ENCODE data around the gene SLC10A7. TPM values are rescaled to one million over a fixed set of nuclear protein-coding genes. Genes with fewer than 3 reads are reported as not detected.

Gene SLC10A7
- total and polyA plus RNA-seq, 10 of the 15 experiments (the other 5 are each of a cell fraction or from before 2014, with no cell fraction given): 4.6 to 23.7 (median 15.6) TPM

GRCh38 chr4:146435962-146436361 lies 85.8 kb downstream of the SLC10A7 start:
- CTCF ChIA-PET: no interaction called here
- FAIRE-seq: no peak

DNA sequence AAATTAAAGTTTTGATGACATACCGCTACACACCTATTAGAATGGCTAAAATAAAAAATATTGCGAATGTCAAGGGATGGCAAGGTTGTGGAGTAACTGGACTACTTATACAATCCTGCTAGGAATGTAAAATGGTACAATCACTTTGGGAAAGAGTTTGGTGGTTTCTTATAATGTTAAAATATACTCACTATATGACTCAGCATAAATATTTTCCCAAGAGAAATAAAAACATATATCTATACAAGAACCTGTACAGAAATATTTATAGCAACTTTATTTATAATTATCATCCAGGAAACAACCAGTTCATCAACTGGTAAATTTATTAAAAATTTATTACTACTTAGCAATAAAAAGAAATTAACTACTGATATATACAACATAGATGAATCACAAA lies 89.7 kb downstream of the SLC10A7 start:
- ChIA-PET RAD21 (ENCODE audit: unreplicated experiment) (no interaction called here), POLR2A (no interaction called here), CTCF (interaction anchor here (1.6 kb wide), 1 partner anchor 14 kb away, joined by 4 read pairs; no protein-coding TSS in a partner anchor), SMC1A (ENCODE audit: uncharacterized antibody, unreplicated experiment) (no interaction called here)
- Histone ChIP-seq H3K27me3 (replicated peaks in 1 of 2; ENCODE audit: control insufficient read depth in 2 of 2, insufficient read depth in 2 of 2, low read length in 1 of 2) (no peaks in the 10 kb centered on the region), H3K27ac (ENCODE audit: control insufficient read depth, insufficient read depth) (no peak overlapping the region), H3K9me3 (replicated peaks; ENCODE audit: control insufficient read depth, insufficient read depth, low read length) (no peaks in the 10 kb centered on the region), H3K4me3 (no peak overlapping the region), H4K20me1 (ENCODE audit: control insufficient read depth, insufficient read depth) (no peaks in the 10 kb centered on the region), H3K9ac (ENCODE audit: control insufficient read depth, insufficient read depth, low read length) (no peak overlapping the region), H2AFZ (ENCODE audit: control insufficient read depth, low read depth, low read length) (no peak overlapping the region), H3K4me2 (ENCODE audit: control insufficient read depth, insufficient read depth) (no peak overlapping the region), H3K79me2 (ENCODE audit: control insufficient read depth, insufficient read depth, low read length) (no peaks in the 10 kb centered on the region), H3K36me3 (ENCODE audit: control insufficient read depth in 2 of 2, insufficient read depth in 2 of 2, low read length in 1 of 2) (no peaks in the 10 kb centered on the region), H3K4me1 (ENCODE audit: control insufficient read depth, insufficient read depth, low read length) (no peaks in the 10 kb centered on the region)
- TF ChIP-seq MEF2A (IDR thresholded peaks at IDR 0.05; ENCODE audit: insufficient read depth, low read depth, low read length) (no peak), SMC3 (IDR thresholded peaks at IDR 0.05; ENCODE audit: borderline replicate concordance, low read length) (no peak), PML (IDR thresholded peaks at IDR 0.05; ENCODE audit: low read length) (no peak), FOS (IDR thresholded peaks at IDR 0.05; ENCODE audit: borderline replicate concordance, extremely low read depth, insufficient read length) (no peak), MTA3 (IDR thresholded peaks at IDR 0.05; ENCODE audit: borderline replicate concordance, low read length) (no peak), WRNIP1 (IDR thresholded peaks at IDR 0.05; ENCODE audit: borderline replicate concordance, low read depth, low read length) (no peak), EED (IDR thresholded peaks at IDR 0.05; ENCODE audit: low read depth) (no peak)
- TF ChIP-seq, protein P1, sequence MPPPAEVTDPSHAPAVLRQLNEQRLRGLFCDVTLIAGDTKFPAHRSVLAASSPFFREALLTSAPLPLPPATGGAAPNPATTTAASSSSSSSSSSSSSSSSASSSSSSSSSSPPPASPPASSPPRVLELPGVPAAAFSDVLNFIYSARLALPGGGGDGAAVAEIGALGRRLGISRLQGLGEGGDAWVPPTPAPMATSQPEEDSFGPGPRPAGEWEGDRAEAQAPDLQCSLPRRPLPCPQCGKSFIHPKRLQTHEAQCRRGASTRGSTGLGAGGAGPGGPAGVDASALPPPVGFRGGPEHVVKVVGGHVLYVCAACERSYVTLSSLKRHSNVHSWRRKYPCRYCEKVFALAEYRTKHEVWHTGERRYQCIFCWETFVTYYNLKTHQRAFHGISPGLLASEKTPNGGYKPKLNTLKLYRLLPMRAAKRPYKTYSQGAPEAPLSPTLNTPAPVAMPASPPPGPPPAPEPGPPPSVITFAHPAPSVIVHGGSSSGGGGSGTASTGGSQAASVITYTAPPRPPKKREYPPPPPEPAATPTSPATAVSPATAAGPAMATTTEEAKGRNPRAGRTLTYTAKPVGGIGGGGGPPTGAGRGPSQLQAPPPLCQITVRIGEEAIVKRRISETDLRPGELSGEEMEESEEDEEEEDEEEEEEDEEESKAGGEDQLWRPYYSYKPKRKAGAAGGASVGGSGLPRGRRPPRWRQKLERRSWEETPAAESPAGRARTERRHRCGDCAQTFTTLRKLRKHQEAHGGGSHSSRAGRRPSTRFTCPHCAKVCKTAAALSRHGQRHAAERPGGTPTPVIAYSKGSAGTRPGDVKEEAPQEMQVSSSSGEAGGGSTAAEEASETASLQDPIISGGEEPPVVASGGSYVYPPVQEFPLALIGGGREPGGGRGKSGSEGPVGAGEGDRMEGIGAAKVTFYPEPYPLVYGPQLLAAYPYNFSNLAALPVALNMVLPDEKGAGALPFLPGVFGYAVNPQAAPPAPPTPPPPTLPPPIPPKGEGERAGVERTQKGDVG (CRISPR knock-in tag; IDR thresholded peaks at IDR 0.05): no peak
- DNase-seq (ENCODE audit: low read depth, low spot score) (no peak), FAIRE-seq (no peak), ATAC-seq (no peak)
- in situ Hi-C loops (cut with MboI) (no loop called here), intact Hi-C loops (cut with micrococcal nuclease; ENCODE audit: unreplicated experiment) (no loop called here)
- 98% methylated on average over 2 of the region's 2 CpGs for WGBS (ENCODE audit: insufficient coverage, insufficient replicate concordance, low lambda C conversion rate, missing lambda C conversion rate)
- BruUV-seq (replicated peaks): no TSS peak

More at GRCh38 chr4:146435962-146436361, 85.8 kb downstream of the SLC10A7 start:
- Histone ChIP-seq H3K4me2 (ENCODE audit: control insufficient read depth, insufficient read depth) (no peak overlapping the region), H3K79me2 (ENCODE audit: control insufficient read depth, insufficient read depth, low read length) (no peaks in the 10 kb centered on the region), H4K20me1 (ENCODE audit: control insufficient read depth, insufficient read depth) (no peaks in the 10 kb centered on the region), H3K36me3 (ENCODE audit: control insufficient read depth in 2 of 2, insufficient read depth in 2 of 2, low read length in 1 of 2) (no peaks in the 10 kb centered on the region; a peak in 1 of 4 replicates), H3K4me3 (no peak overlapping the region), H3K9ac (ENCODE audit: control insufficient read depth, insufficient read depth, low read length) (no peak overlapping the region), H3K27me3 (replicated peaks in 1 of 2; ENCODE audit: control insufficient read depth in 2 of 2, insufficient read depth in 2 of 2, low read length in 1 of 2) (no peaks in the 10 kb centered on the region), H3K27ac (ENCODE audit: control insufficient read depth, insufficient read depth) (no peak overlapping the region), H3K9me3 (replicated peaks; ENCODE audit: control insufficient read depth, insufficient read depth, low read length) (no peaks in the 10 kb centered on the region), H3K4me1 (ENCODE audit: control insufficient read depth, insufficient read depth, low read length) (no peaks in the 10 kb centered on the region), H2AFZ (ENCODE audit: control insufficient read depth, low read depth, low read length) (no peak overlapping the region)
- SMC1A ChIA-PET (ENCODE audit: uncharacterized antibody, unreplicated experiment): no interaction called here
- no TSS peak for BruUV-seq (replicated peaks)
- POLR2A ChIA-PET: no interaction called here
- in situ Hi-C loops (cut with MboI): no loop called here
- ATAC-seq: no peak
- intact Hi-C loops (cut with micrococcal nuclease; ENCODE audit: unreplicated experiment): no loop called here
- DNase-seq (ENCODE audit: low read depth, low spot score): no peak
- RAD21 ChIA-PET (ENCODE audit: unreplicated experiment): interaction anchor here (0.6 to 1.4 kb wide), 2 partner anchors 18 to 90 kb away, joined by 3 to 4 read pairs; no protein-coding TSS in a partner anchor
- TF ChIP-seq, protein P2, sequence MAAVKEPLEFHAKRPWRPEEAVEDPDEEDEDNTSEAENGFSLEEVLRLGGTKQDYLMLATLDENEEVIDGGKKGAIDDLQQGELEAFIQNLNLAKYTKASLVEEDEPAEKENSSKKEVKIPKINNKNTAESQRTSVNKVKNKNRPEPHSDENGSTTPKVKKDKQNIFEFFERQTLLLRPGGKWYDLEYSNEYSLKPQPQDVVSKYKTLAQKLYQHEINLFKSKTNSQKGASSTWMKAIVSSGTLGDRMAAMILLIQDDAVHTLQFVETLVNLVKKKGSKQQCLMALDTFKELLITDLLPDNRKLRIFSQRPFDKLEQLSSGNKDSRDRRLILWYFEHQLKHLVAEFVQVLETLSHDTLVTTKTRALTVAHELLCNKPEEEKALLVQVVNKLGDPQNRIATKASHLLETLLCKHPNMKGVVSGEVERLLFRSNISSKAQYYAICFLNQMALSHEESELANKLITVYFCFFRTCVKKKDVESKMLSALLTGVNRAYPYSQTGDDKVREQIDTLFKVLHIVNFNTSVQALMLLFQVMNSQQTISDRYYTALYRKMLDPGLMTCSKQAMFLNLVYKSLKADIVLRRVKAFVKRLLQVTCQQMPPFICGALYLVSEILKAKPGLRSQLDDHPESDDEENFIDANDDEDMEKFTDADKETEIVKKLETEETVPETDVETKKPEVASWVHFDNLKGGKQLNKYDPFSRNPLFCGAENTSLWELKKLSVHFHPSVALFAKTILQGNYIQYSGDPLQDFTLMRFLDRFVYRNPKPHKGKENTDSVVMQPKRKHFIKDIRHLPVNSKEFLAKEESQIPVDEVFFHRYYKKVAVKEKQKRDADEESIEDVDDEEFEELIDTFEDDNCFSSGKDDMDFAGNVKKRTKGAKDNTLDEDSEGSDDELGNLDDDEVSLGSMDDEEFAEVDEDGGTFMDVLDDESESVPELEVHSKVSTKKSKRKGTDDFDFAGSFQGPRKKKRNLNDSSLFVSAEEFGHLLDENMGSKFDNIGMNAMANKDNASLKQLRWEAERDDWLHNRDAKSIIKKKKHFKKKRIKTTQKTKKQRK (IDR thresholded peaks at IDR 0.05; ENCODE audit: low read depth, low read length): no peak
